Measurements from ENCODE around the gene TOX2. TPM values are rescaled to one million over a fixed set of nuclear protein-coding genes. Genes with fewer than 3 reads are reported as not detected.

TOX2 gene
- total and polyA plus RNA-seq, 2 of the 8 experiments (the other 6 are each of a cell fraction or from before 2014, with no cell fraction given): 1.8 to 3.4 TPM

DNA sequence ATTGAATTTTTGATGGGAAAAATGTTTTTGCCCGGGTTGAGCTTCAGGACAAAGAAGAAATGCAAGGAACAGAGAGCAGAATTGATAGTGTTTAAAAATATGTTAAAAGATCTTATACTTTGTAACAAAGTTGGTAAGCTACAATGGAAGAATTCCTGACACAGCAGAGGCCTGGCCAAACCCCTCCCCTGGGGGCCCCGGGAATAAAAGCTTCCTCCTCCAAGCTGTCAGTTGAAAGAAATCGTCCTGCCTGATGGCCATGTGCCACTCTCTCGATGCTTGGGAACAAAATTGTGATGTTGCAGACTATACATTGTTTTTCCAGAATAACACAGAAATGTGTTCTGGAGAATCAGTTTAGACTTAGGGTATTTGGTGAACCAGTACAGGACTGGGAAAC, 14.2 kb upstream of the TOX2 start:
- 64% methylated on average over 4 of the region's 4 CpGs; no CpG with 5 or more reads in 1 of the 2 experiments for WGBS, 2 experiments (ENCODE audit: extremely low coverage in 1 of 2, insufficient coverage in 1 of 2, insufficient read length in 1 of 2, insufficient replicate concordance in 2 of 2, low coverage in 1 of 2, low lambda C conversion rate in 2 of 2, missing lambda C conversion rate in 1 of 2)
- CTCF ChIA-PET (ENCODE audit: partially characterized antibody): interaction anchor here (0.6 to 1.1 kb wide), 2 partner anchors 13 to 458 kb away, joined by 3 to 4 read pairs; no protein-coding TSS in a partner anchor

More for the DNA sequence above, 14.2 kb upstream of the TOX2 start:
- no peak overlapping the region for H2BK120ac ChIP-seq (replicated peaks; ENCODE audit: low read depth, low read length)
- no peak overlapping the region for H3K27ac ChIP-seq (ENCODE audit: low read depth, low read length)
- H2BK20ac ChIP-seq (ENCODE audit: low read length): no peak overlapping the region
- no peaks in the 10 kb centered on the region for H3K23me2 ChIP-seq (ENCODE audit: low read depth, low read length)
- H2BK15ac ChIP-seq (ENCODE audit: low read length): no peak overlapping the region
- no peak overlapping the region for H3K23ac ChIP-seq (ENCODE audit: insufficient read length)
- H4K20me1 ChIP-seq (replicated peaks in 1 of 2; ENCODE audit: control insufficient read depth in 1 of 2, insufficient read depth in 2 of 2, low read length in 2 of 2): no peaks in the 10 kb centered on the region
- H3K4me3 ChIP-seq (ENCODE audit: extremely low read depth in 1 of 4, insufficient read depth in 2 of 4, low read depth in 3 of 4, low read length in 4 of 4): no peak overlapping the region
- no peak overlapping the region for H4K91ac ChIP-seq (replicated peaks; ENCODE audit: insufficient read length, low read length)
- H4K5ac ChIP-seq (ENCODE audit: insufficient read length, low read depth, low read length): no peak overlapping the region
- no peak overlapping the region for H2AK5ac ChIP-seq (ENCODE audit: low read depth, low read length)
- POLR2A ChIA-PET (ENCODE audit: partially characterized antibody): no interaction called here
- H3K36me3 ChIP-seq (ENCODE audit: control insufficient read depth in 2 of 4, insufficient read depth in 4 of 4, low read length in 3 of 4): no peaks in the 10 kb centered on the region
- H3K56ac ChIP-seq (replicated peaks; ENCODE audit: insufficient read length, low read depth, low read length): no peak overlapping the region
- H3K18ac ChIP-seq (ENCODE audit: extremely low read depth, low read length): no peak overlapping the region
- no peak overlapping the region for H2BK5ac ChIP-seq (ENCODE audit: low read depth, low read length)
- H3K79me2 ChIP-seq (ENCODE audit: control insufficient read depth in 1 of 2, insufficient read depth in 2 of 2, low read length in 2 of 2): no peaks in the 10 kb centered on the region
- H2BK12ac ChIP-seq (ENCODE audit: low read depth, low read length): no peak overlapping the region
- no peak overlapping the region for H3K4ac ChIP-seq (replicated peaks; ENCODE audit: insufficient read length, low read depth, low read length)
- H3K9me3 ChIP-seq (ENCODE audit: insufficient read depth in 2 of 2, low read depth in 1 of 2, low read length in 1 of 2): no peaks in the 10 kb centered on the region
- H3K4me1 ChIP-seq (replicated peaks in 1 of 4; ENCODE audit: control insufficient read depth in 3 of 4, insufficient read depth in 4 of 4, low read length in 3 of 4): peaks cover 4 to 13% (median 7%) of the 10 kb centered on the region in 4 experiments; a peak in 5 of 7 replicates
- FAIRE-seq (no peak), DNase-seq (ENCODE audit: low read depth in 1 of 2, low spot score in 2 of 2) (no peak)
- no peak overlapping the region for H4K8ac ChIP-seq (ENCODE audit: extremely low read depth, insufficient read depth, low read length)
- no peaks in the 10 kb centered on the region for H3K79me1 ChIP-seq (ENCODE audit: low read depth, low read length)
- no peak overlapping the region for H3K9ac ChIP-seq (replicated peaks in 1 of 4; ENCODE audit: extremely low read depth in 1 of 4, low read depth in 3 of 4, low read length in 3 of 4)
- peaks cover 0 to 3% (median 0%) of the 10 kb centered on the region in 4 experiments; a peak in 3 of 7 replicates for H3K27me3 ChIP-seq (replicated peaks in 1 of 4; ENCODE audit: control insufficient read depth in 3 of 4, extremely low read depth in 1 of 4, insufficient read depth in 3 of 4, low read length in 3 of 4)
- no peak overlapping the region for H3K4me2 ChIP-seq (ENCODE audit: insufficient read depth in 1 of 2, low read depth in 2 of 2, low read length in 2 of 2)
- no peak overlapping the region for H3K14ac ChIP-seq (ENCODE audit: insufficient read length)
- H2AFZ ChIP-seq (ENCODE audit: low read length): no peak overlapping the region
- TF ChIP-seq, protein P1, sequence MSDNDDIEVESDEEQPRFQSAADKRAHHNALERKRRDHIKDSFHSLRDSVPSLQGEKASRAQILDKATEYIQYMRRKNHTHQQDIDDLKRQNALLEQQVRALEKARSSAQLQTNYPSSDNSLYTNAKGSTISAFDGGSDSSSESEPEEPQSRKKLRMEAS (IDR thresholded peaks at IDR 0.05): peak; percentile 46
- no peak for TF ChIP-seq GTF2F1 (IDR thresholded peaks at IDR 0.05; ENCODE audit: borderline replicate concordance, low read depth, low read length)

Measured in H1 (cell line).